Endothelial cell (in vitro differentiated cells): ENCODE data around the gene ZFP36L2. TPM values are rescaled to one million over a fixed set of nuclear protein-coding genes. Genes with fewer than 3 reads are reported as not detected.
A peak's percentile ranks its signal among the peaks of the same experiment; 100 is the strongest.

Experiments
- DNase-seq: peaks from one replicate; pipeline ENCODE4 v3.0.0; 2021; ENCODE audit warnings: low spot score
- H3K27ac Mint-ChIP-seq: one replicate; pipeline ENCODE4 v1.8.0; 2021; ENCODE audit warnings: mixed read lengths, inconsistent platforms; ENCODE audit not compliant: unreplicated experiment
- H3K27me3 Mint-ChIP-seq: one replicate; pipeline ENCODE4 v1.8.0; 2021; ENCODE audit warnings: mild to moderate bottlenecking, moderate library complexity, mixed read lengths, inconsistent platforms; ENCODE audit not compliant: unreplicated experiment
- H3K36me3 Mint-ChIP-seq: one replicate; pipeline ENCODE4 v1.8.0; 2021; ENCODE audit warnings: mild to moderate bottlenecking, low read depth, mixed read lengths, inconsistent platforms; ENCODE audit not compliant: unreplicated experiment
- H3K4me1 Mint-ChIP-seq: one replicate; pipeline ENCODE4 v1.8.0; 2021; ENCODE audit warnings: mild to moderate bottlenecking, mixed read lengths, inconsistent platforms; ENCODE audit not compliant: unreplicated experiment
- H3K4me3 Mint-ChIP-seq: one replicate; pipeline ENCODE4 v1.8.0; 2021; ENCODE audit warnings: mild to moderate bottlenecking, mixed read lengths, inconsistent platforms; ENCODE audit not compliant: unreplicated experiment
- H3K9me3 Mint-ChIP-seq: one replicate; pipeline ENCODE4 v1.8.0; 2021; ENCODE audit warnings: mixed read lengths, inconsistent platforms; ENCODE audit not compliant: unreplicated experiment
- CTCF ChIP-seq: fragments of 200-600 bp; sonication (generic); IDR thresholded peaks from one replicate; pipeline ENCODE4 v1.5.0; 2021; ENCODE audit warnings: antibody characterized with exemption; ENCODE audit not compliant: unreplicated experiment
- total RNA-seq: library from RNA; stranded (reverse); fragmentation: NEBNext Ultra II Directional; extraction: Animal tissue kit (Norgen Biotek cat#: 25700); gene quantifications from one replicate; pipeline ENCODE4 v1.2.1, GENCODE V29; 2021; ENCODE audit not compliant: unreplicated experiment

ZFP36L2 gene
- total RNA-seq, 1 donor from 2014 or later: 72.1 TPM

DNA sequence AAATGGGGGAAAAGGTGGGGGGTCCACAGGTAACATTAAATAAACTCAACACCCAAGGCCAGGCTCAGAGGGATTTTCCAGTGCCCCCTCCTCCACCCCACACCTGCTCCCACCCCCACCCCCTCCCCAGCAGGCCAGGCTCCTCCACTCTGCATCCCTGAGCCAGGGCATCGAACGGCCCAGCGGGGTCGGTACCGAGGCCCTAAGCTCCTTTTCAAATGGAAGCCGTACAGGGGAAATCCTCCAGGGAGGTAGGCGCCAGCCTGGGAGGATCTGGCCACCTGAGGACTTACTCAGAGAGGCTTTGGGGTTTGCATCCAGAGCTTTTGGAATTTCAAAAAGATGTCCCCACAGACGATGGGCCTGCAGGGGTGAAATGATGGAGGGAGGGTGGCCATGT is 46.5 kb downstream of the ZFP36L2 start:
- H3K27ac Mint-ChIP-seq: no peak overlapping the region
- no peak overlapping the region for H3K4me3 Mint-ChIP-seq
- peaks cover 4% of the 10 kb centered on the region for H3K36me3 Mint-ChIP-seq

GRCh38 chr2:43178602-43179542 is 47.5 kb downstream of the ZFP36L2 start:
- Mint-ChIP-seq H3K9me3 (peaks cover 18% of the 10 kb centered on the region), H3K4me3 (no peak overlapping the region), H3K27ac (peak overlapping the region; percentile 90), H3K36me3 (peaks cover 9% of the 10 kb centered on the region), H3K27me3 (peaks cover 23% of the 10 kb centered on the region), H3K4me1 (peaks cover 30% of the 10 kb centered on the region)
- no peak for TF ChIP-seq CTCF
- DNase-seq: peak; percentile 55

More for the DNA sequence above, 46.5 kb downstream of the ZFP36L2 start:
- Mint-ChIP-seq H3K4me1 (peaks cover 24% of the 10 kb centered on the region), H3K27me3 (peaks cover 19% of the 10 kb centered on the region), H3K9me3 (peaks cover 8% of the 10 kb centered on the region)
- DNase-seq: no peak
- TF ChIP-seq CTCF: no peak

- Mint-ChIP-seq H3K27me3 (peaks cover 25% of the 10 kb centered on the region), H3K9me3 (peaks cover 18% of the 10 kb centered on the region), H3K36me3 (peaks cover 9% of the 10 kb centered on the region), H3K4me3 (no peak overlapping the region), H3K27ac (peak overlapping the region; percentile 90), H3K4me1 (peaks cover 26% of the 10 kb centered on the region)
- DNase-seq: no peak
- TF ChIP-seq CTCF: no peak
These were observed 48.3 kb downstream of the ZFP36L2 start for GRCh38 chr2:43178055-43178598.

GRCh38 chr2:43176449-43176848 is 50.0 kb downstream of the ZFP36L2 start:
- DNase-seq: no peak
- TF ChIP-seq CTCF: no peak
- peaks cover 18% of the 10 kb centered on the region for H3K9me3 Mint-ChIP-seq
- H3K4me1 Mint-ChIP-seq: peaks cover 29% of the 10 kb centered on the region
- no peak overlapping the region for H3K4me3 Mint-ChIP-seq
- H3K27ac Mint-ChIP-seq: no peak overlapping the region
- H3K36me3 Mint-ChIP-seq: peaks cover 9% of the 10 kb centered on the region
- H3K27me3 Mint-ChIP-seq: peaks cover 21% of the 10 kb centered on the region

- H3K36me3 Mint-ChIP-seq: peaks cover 9% of the 10 kb centered on the region
- H3K4me3 Mint-ChIP-seq: no peak overlapping the region
- no peak for DNase-seq
- peaks cover 29% of the 10 kb centered on the region for H3K4me1 Mint-ChIP-seq
- H3K27ac Mint-ChIP-seq: peak overlapping the region; percentile 30
- TF ChIP-seq CTCF: no peak
- H3K9me3 Mint-ChIP-seq: peaks cover 18% of the 10 kb centered on the region
- H3K27me3 Mint-ChIP-seq: peaks cover 19% of the 10 kb centered on the region
These were observed 50.5 kb downstream of the ZFP36L2 start for GRCh38 chr2:43175876-43176275.
